NCI-H2029 treated with DMSO at 0.1 percent for 48 hours (cell line): Measurements from ENCODE around the gene CDH23.

Source experiments
- DNase-seq: peaks from one replicate; lab custom pipeline; 2025; lab: John Stamatoyannopoulos, UW

The CDH23 gene

GRCh38 chr10:71818674-71819260, 422.0 kb downstream of the CDH23 start:
- no peak for DNase-seq

GRCh38 chr10:71819441-71819861, 422.7 kb downstream of the CDH23 start:
- DNase-seq = no peak

DNA sequence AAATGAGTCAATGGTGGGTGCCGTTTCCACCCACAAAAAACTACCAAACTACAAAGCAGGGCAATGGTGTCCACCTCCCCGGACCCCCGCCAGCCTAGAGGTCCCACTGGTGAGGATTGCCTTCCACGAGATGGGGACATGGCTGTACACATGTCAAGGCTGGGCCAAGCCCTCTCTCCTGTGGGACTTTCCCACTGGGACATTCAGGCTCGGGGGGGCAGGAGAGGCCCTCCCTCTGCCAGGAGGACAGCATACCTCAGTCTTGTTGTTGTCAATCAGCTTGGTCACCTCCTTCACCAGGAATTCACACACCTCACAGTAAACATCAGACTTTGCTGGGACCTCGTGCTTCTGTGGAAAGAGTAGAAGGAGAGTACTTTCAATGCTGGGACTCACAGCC, 423.3 kb downstream of the CDH23 start:
- DNase-seq = no peak

GRCh38 chr10:71820966-71821365, 424.2 kb downstream of the CDH23 start:
- no peak for DNase-seq

DNA sequence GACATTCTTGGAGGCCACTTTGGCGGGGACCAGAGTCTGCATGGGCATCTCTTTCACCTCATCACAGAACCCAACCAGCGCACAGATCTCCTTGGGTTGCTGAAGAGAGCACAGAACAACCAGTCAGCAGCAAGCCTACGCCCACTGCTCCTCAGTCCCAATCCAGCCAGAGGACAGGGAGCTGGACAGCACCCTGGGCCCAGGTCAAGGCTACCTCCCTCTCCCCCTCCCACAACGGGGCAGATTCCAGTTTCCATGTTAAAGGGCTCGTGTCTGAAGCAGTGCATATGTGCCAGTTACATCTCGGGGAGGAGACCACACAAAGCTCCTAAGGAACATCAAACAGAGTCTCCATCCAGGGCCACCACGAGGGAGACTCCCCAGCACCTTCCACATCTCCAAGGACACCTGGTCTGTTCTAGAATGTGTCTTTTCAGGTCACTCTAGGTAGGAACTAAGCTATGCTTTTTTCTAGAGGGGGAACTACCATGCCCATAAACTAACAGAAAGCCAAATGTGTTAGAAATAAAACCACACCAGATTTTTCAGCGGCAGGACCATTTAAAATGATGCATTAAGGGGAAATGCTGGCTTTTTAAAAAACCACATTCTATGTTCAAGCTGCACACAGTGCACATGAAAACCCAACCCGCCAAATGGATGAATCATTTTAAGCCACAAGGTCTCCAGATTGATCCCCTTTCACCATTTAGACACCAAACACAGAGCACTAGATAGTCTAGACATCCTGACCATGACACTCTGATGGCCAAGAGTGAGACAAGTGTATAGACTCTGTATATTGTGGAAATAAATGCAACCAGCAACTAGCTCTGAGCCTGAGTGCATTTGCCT, 425.4 kb downstream of the CDH23 start:
- DNase-seq = no peak

DNA sequence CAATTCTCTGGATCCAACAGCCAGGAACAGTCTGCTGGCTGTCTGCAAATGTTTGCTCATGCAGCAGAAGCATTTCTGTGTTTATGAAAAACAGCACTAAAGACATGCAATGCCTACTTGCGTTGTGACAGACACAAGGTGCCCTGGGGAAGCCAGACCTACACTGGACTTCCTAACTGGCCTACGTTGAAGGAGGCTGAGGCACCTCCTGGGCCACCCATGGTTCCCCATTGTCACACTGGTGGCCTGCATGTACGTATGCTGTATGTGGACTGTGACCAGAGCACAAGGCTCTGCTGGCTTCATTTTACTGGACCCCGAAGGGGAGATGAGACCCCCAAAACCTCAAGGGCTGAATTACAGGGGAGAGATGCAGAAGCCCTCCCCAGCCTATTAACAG, 426.6 kb downstream of the CDH23 start:
- DNase-seq = no peak

DNA sequence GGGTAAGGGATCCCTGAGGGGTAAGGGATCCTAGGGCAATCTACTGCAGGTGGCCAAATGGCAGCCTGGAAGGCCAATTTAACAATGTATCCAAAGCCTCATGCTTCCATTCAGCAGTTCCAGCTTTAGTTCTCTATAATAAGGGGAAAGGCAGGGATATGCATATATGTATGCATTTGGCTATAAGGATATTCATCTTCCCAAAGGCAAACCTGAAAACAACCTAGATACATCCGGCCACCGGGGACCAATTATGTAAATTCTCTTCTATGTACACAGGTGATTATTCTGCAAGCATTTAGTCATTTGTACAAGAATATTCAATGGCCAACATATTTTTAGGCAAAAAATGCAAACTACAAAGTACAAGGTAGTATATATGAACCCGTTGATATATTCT, 427.6 kb downstream of the CDH23 start:
- DNase-seq = no peak

DNA sequence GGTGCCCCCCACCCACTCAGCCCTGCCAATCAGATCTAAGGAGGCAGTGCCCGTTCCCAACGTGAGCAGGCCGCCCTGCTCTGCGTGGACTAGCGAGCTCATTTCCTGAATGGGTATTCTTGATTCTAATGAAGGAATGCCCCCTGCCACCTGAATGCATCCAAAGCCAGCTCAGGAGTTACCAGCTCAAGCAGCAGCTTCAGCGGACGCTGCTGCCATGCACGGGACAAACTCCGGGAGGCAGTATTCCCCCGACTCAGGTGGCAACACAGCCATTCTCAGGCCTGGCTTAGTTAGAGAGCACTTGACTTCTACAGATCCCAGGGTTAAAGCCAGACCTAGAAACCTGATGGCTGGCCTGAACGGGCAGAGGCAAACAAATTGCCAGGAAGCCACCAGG, 428.5 kb downstream of the CDH23 start:
- DNase-seq = no peak

- no peak for DNase-seq
These were observed 431.1 kb downstream of the CDH23 start for GRCh38 chr10:71827852-71828251.

- no peak for DNase-seq
These were observed 432.0 kb downstream of the CDH23 start for GRCh38 chr10:71828702-71829101.

DNA sequence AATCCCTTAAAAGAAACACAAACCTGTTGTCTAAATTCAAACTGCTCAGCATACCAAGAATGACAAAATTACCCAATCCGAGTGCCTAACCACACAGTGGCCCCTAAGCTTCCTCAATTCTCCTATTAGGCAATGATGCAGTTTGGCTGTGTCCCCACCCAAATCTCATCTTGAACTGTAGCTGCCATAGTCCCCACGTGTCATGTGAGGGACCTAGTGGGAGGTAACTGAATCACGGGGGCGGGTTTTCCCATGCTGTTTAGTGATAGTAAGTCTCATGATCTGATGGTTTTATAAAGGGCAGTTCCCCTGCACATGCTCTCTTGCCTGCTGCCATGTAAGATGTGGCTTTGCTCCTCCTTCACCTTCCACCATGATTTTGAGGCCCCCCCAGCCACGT, 432.5 kb downstream of the CDH23 start:
- DNase-seq = no peak

- DNase-seq = no peak
These were observed 433.2 kb downstream of the CDH23 start for GRCh38 chr10:71829896-71830295.

DNA sequence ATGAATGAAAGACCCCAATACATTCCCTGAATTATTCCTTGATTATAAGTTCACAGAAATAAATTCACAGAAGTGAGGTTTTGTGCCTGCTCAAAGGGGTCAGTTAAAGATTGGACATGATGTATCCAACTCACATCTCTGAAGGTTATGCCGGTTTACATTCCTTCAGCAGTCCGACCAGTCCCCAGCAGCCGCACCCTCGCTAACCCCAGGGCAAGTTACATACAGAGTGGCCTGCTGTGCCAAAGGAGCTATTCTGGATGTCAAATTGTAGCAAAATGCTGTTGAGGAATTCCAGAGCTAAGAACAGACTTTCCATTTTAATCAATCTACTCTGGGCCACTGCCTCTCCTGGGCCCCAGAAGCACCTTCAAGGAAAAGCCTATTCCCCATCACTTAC, 434.0 kb downstream of the CDH23 start:
- no peak for DNase-seq

DNA sequence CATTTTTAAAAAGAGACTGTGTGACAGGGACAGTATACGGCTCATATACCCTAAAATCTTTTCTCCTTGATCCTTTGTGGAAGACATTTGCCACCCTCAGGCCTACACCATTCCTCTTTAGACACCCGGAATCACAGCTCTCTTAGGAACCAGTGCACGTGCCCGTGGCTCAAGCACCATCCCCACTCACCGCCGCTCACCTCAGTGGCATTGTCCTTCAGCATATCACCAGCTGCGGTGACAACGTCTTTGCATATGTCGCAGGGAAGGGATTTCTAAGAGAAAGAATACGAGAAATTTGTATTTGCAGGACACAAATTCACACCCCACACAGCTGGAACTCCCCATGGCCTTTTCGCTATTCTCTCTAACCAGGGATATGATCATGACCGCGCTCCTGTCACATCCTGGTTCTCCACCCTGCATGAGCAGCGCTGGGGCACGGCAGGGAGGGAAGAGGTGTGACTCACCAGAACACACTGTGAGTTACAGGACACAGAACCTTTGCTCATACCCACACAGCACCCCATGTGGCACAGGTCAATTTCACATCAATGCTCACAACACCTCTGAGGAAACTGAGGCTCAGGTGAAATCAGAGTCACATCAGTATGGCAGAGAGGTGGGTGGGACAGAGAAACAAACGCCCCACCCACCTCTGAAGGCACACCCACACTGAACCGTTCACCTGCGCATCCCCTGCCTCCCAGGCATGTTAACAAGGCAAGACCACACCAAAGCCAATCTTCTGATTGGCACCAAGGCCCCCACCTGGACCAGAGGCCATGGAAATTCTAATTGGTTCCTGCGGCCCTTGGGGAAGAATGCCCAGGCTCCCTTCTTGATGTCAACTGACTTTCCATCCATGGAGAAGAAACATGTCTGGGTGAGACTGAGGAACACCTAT, 435.2 kb downstream of the CDH23 start:
- no peak for DNase-seq

GRCh38 chr10:71832967-71833366, 436.2 kb downstream of the CDH23 start:
- DNase-seq = no peak

DNA sequence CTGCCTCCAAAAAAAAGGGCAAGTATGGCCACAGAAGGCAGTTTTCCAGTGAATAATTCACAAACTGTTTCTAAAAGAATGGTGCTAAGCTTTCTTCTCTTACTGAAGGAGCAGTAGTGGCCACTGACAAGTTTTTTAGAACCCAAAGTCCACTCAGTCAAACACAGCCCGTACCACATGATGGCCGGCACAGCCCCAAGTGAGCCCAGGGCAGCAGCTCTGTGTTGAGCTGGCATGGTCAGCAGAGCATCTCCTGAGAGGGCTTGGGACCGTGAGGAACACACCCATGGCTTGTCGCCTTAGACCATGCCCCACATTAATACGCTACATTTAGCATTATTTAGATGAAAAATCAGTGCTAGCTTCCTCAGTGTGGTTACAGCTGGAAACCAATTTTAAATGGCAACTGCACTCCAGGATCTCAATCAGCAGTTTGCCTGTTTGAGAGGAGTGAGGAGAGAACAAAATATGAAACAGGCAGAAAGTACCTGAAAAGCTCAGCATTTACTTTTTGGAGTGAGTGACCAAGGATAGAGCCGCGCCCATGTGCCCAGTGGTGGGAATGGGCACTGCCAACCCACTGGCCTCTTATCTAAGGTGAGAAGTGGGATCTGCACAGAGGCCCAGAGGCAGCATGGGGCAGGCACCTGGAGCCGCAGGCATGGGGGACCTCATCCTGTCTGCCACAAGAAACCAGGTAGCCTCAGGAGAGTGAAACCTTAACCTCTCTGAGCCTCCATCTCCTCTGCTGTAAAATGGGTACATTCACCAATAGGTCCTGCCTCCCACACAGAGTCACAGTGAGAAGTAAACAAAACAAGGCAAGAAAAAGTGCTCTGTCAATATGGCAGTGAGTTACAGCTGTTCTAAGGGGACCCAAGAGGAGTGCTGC, 437.0 kb downstream of the CDH23 start:
- DNase-seq = no peak

DNA sequence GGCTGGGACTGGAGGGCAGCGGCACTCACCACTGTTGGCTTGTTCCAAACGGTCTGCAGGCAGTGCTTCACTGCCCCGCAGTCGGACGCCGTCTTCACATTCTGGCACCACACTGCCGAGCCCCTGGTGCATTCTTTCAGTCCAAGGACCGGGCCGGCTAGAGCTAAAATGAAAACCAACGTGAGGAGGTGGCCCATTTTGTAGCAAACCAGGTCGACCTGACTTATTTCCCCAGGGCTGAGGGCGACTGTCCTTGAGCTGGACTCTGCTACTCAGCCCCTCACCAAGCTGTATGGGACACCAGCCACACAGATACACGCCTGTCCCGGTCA, 437.6 kb downstream of the CDH23 start:
- no peak for DNase-seq

DNA sequence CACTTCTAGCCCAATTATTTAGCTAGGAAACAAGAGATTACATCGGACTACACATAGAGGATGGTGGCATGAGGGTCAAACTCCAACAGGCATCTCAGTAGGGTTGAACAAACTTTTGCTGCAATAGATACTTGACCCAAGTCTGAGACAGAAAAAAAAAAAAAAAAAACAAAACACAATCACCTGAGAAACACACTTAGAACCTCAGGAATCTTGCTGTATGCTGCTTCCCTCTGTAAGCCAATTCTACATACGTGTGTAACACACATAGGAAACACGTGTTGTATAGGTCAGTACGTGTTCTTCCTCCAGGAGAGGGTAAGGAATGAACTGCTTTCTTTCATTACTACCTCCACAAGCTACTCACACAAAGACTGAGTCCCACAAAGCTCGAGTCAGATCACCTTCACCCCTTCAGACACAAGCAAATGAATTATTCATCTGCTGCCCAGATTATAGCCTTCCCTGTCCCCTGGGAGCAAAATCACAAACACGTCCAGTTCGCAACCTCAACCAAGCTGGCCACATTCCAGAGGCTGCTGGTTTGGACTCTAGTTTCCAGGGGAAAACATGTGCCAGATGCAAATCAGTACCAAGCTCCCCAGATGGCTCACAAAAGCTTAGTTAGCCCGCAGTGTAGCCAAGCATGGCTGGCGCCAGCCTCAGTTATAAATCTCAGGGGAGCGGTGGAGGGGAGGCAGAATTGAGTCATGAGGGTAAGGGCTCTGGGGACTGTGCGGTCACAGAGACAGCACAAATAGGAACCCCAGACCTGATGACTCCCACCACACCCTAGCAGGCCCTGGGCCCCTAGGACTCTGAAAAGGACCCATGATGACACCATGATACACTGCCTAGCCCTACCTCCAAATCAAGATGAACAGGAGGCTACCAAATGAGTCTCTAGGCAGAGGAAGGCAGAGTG, 439.2 kb downstream of the CDH23 start:
- no peak for DNase-seq

DNA sequence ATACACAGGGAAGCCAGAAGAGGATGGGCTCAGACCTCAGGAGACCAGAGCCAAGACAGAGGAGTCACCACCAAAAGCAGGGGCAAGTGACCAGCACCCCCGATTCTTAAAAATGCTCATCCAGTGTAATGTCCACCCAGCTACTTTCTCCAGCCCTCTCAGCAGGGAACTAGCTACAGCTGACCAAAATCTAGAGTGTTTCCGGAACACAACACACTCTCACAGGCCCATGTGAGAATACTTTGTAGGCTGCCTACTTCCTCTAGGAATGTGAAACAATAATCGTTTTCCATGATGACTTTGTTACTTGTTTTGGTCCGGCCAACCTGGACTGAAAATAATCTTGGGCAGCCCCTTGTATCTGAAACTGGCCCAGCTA, 439.9 kb downstream of the CDH23 start:
- no peak for DNase-seq

DNA sequence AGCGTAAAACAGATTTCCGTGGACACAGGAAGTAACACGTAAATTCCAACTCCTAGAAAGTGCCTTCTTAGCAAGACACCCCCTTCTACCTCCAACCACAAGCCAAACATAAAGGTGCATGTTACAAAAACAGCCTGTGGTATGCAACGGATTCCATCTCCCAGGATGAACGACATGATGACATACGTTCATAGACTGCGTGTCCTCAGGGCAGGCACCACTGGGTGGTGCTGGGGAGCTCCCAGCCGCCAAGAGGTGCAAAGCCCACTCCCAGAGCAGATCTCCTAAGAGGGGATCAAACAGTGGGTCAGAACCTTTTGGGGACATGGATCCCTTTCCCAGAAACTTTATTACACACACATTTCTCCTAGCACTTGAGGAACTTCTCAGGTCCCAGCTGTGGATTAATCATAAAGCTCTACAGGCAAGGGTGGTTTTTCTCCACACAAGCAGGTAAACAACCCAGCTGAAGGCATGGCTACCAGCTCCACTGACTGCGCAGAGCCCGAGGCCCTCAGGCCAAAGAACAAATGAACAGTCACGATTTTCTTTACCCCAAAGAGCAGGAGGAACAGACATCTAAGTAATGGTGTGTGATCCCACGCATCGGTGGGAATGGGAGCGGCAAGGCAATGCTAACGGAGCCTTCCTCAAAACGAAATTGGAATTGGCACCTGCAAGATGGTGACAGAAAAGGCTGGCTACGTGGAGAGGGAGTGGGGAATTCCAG, 440.5 kb downstream of the CDH23 start:
- no peak for DNase-seq
